SK-N-SH (cell line): ENCODE data around the gene AP5M1. TPM values are rescaled to one million over a fixed set of nuclear protein-coding genes. Genes with fewer than 3 reads are reported as not detected.

ENCODE experiments used
- CTCF ChIA-PET: fragments of 300-600, 350-600 bp; formaldehyde crosslinking; extraction: SDS; loops from one replicate; lab custom pipeline; 2021; lab: Yijun Ruan, JAX
- POLR2A ChIA-PET: fragments of 350-600 bp; sonication (Branson Sonifier 250); formaldehyde crosslinking; extraction: SDS; loops from one replicate; lab custom pipeline; 2020; ENCODE audit warnings: antibody characterized with exemption, inconsistent platforms; lab: Yijun Ruan, JAX
- DNase-seq: peaks from one replicate; pipeline ENCODE4 v3.0.0; 2012
- H2AFZ ChIP-seq: fragments of 200-600 bp; sonication (generic); 2 replicates; pipeline ENCODE4 v1.8.1; 2016; ENCODE audit warnings: antibody characterized with exemption, mild to moderate bottlenecking, low read depth
- H3F3A ChIP-seq: fragments of 200-600 bp; sonication (generic); replicated peaks from 2 replicates; pipeline ENCODE3; 2016; ENCODE audit warnings: antibody characterized with exemption, mild to moderate bottlenecking; ENCODE audit not compliant: insufficient read depth
- H3K27ac ChIP-seq, 2 experiments: fragments of 200-500 bp in 1 of 2; fragments of 200-600 bp in 1 of 2; sonication (Bioruptor generic) in 1 of 2; sonication (generic), shearing (Covaris generic) in 1 of 2; 2 replicates each; pipeline versions ENCODE4 v1.5.1 to v1.6.1; 2014 to 2016; ENCODE audit warnings: low read depth in 2 of 2, inconsistent platforms in 1 of 2, low read length in 1 of 2, mild to moderate bottlenecking in 1 of 2, mixed read lengths in 1 of 2
- H3K27me3 ChIP-seq: fragments of 200-600 bp; sonication (generic), shearing (Covaris generic); 2 replicates; pipeline ENCODE4 v1.6.1; 2016; ENCODE audit warnings: mixed run types; ENCODE audit not compliant: insufficient read depth
- H3K36me3 ChIP-seq, 2 experiments: fragments of 200-500 bp in 1 of 2; fragments of 200-600 bp in 1 of 2; sonication (Bioruptor generic) in 1 of 2; sonication (generic) in 1 of 2; replicated peaks in 1 of 2; 2 replicates each; pipeline versions ENCODE3 to v1.5.1; 2014 to 2016; ENCODE audit warnings: low read length in 1 of 2, mild to moderate bottlenecking in 1 of 2; ENCODE audit not compliant: insufficient read depth in 2 of 2, control insufficient read depth in 1 of 2
- H3K4me1 ChIP-seq, 2 experiments: fragments of 200-500 bp in 1 of 2; fragments of 200-600 bp in 1 of 2; sonication (Bioruptor generic) in 1 of 2; sonication (generic), shearing (Covaris generic) in 1 of 2; 2 replicates each; pipeline versions ENCODE4 v1.5.1 to v1.6.1; 2014 to 2016; ENCODE audit warnings: low read depth in 1 of 2, low read length in 1 of 2, mixed run types in 1 of 2; ENCODE audit not compliant: insufficient read depth in 2 of 2, control insufficient read depth in 1 of 2
- H3K4me2 ChIP-seq: fragments of 200-600 bp; sonication (generic), shearing (Covaris generic); 2 replicates; pipeline ENCODE4 v1.6.1; 2017; ENCODE audit warnings: mixed run types
- H3K4me3 ChIP-seq, 2 experiments: fragments of 200-500 bp in 1 of 2; fragments of 200-600 bp in 1 of 2; sonication (Bioruptor generic) in 1 of 2; sonication (generic), shearing (Covaris generic) in 1 of 2; 2 replicates each; pipeline versions ENCODE4 v1.5.1 to v1.8.1; 2014 to 2016; ENCODE audit warnings: low read depth in 2 of 2, inconsistent platforms in 1 of 2, low read length in 1 of 2, mild to moderate bottlenecking in 1 of 2, mixed read lengths in 1 of 2, moderate library complexity in 1 of 2
- H3K79me2 ChIP-seq: fragments of 200-600 bp; sonication (generic); 2 replicates; pipeline ENCODE4 v1.8.1; 2017; ENCODE audit warnings: mild to moderate bottlenecking; ENCODE audit not compliant: insufficient read depth
- H3K9ac ChIP-seq: fragments of 200-600 bp; sonication (generic); 2 replicates; pipeline ENCODE4 v1.6.1; 2017; ENCODE audit warnings: mixed run types
- H3K9me2 ChIP-seq: fragments of 200-600 bp; sonication (generic); 2 replicates; pipeline ENCODE4 v1.6.1; 2017; ENCODE audit warnings: mixed run types
- H3K9me3 ChIP-seq: fragments of 200-600 bp; sonication (generic); 2 replicates; pipeline ENCODE4 v1.6.1; 2017; ENCODE audit warnings: mixed run types, mild to moderate bottlenecking, moderate library complexity
- H4K20me1 ChIP-seq: fragments of 200-600 bp; sonication (generic); 2 replicates; pipeline ENCODE4 v1.6.1; 2017; ENCODE audit warnings: mild to moderate bottlenecking, mixed run types; ENCODE audit not compliant: insufficient read depth
- CHD2 ChIP-seq: fragments of 150-350 bp; IDR thresholded peaks from 2 replicates; pipeline ENCODE4 v1.6.1; 2018; ENCODE audit warnings: low read length; ENCODE audit not compliant: partially characterized antibody
- CTCF ChIP-seq: fragments of 200-600 bp; sonication (generic); IDR thresholded peaks from 2 replicates; pipeline ENCODE4 v1.6.1; 2017; ENCODE audit warnings: antibody characterized with exemption, mild to moderate bottlenecking, moderate library complexity
- EZH2phosphoT487 ChIP-seq: fragments of 200-600 bp; sonication (generic); IDR thresholded peaks from 2 replicates; pipeline ENCODE4 v1.6.1; 2017; ENCODE audit warnings: low read depth, mixed run types, mild to moderate bottlenecking, antibody characterized with exemption, moderate library complexity, borderline replicate concordance
- FOSL2 ChIP-seq: IDR thresholded peaks from 2 replicates; pipeline ENCODE4 v1.4.0; 2012; ENCODE audit warnings: low read depth, mild to moderate bottlenecking, moderate library complexity, borderline replicate concordance
- GABPA ChIP-seq: IDR thresholded peaks from 2 replicates; pipeline ENCODE4 v1.4.0; 2012; ENCODE audit warnings: low read depth, mild to moderate bottlenecking
- GATA2 ChIP-seq: sonication (generic); formaldehyde crosslinking; IDR thresholded peaks from 2 replicates; pipeline ENCODE4 v1.5.0; 2020; ENCODE audit warnings: mild to moderate bottlenecking, missing genetic modification reagents
- IRF3 ChIP-seq: fragments of 150-350 bp; IDR thresholded peaks from 2 replicates; pipeline ENCODE4 v1.6.1; 2016; ENCODE audit warnings: mild to moderate bottlenecking, low read depth, low read length
- PBX3 ChIP-seq: IDR thresholded peaks from 2 replicates; pipeline ENCODE4; 2012
- REST ChIP-seq: IDR thresholded peaks from 2 replicates; pipeline ENCODE4 v1.6.1; 2012; ENCODE audit warnings: mild to moderate bottlenecking, low read depth, low read length, moderate library complexity
- RFX5 ChIP-seq: IDR thresholded peaks from 2 replicates; pipeline ENCODE4 v1.6.1; 2012; ENCODE audit warnings: mild to moderate bottlenecking, improper control_type of control experiment, low read length
- RXRA ChIP-seq: IDR thresholded peaks from 2 replicates; pipeline ENCODE4 v1.4.0; 2012; ENCODE audit warnings: low read depth, mild to moderate bottlenecking, borderline replicate concordance
- SMC3 ChIP-seq: IDR thresholded peaks from 2 replicates; pipeline ENCODE4 v1.6.1; 2012; ENCODE audit warnings: low read depth, low read length, improper control_type of control experiment
- TAF1 ChIP-seq: IDR thresholded peaks from 2 replicates; pipeline ENCODE4 v1.6.1; 2012; ENCODE audit warnings: low read depth, mild to moderate bottlenecking, low read length, moderate library complexity, borderline replicate concordance
- TEAD4 ChIP-seq: IDR thresholded peaks from 2 replicates; pipeline ENCODE4 v1.4.0; 2012; ENCODE audit warnings: mild to moderate bottlenecking, borderline replicate concordance; ENCODE audit not compliant: insufficient read depth
- USF1 ChIP-seq: IDR thresholded peaks from 2 replicates; pipeline ENCODE4 v1.4.0; 2012; ENCODE audit warnings: low read depth, borderline replicate concordance
- USF2 ChIP-seq: fragments of 150-350 bp; IDR thresholded peaks from 2 replicates; pipeline ENCODE4 v1.6.1; 2017; ENCODE audit warnings: antibody characterized with exemption, low read length, low read depth, borderline replicate concordance
- WGBS: methylation state at CpG from one replicate; pipeline ENCODE4 v1.1.6; 2017; ENCODE audit warnings: low lambda C conversion rate; 5-methylcytosine and 5-hydroxymethylcytosine counted together
- polyA plus RNA-seq, 3 experiments: library from polyadenylated mRNA; depleted of rRNA; stranded (reverse); fragments of >200 nt; gene quantifications; 2 replicates each; pipeline ENCODE4 v1.2.3, GENCODE V29; 2012

AP5M1 gene
- polyA plus RNA-seq, 1 of the 3 experiments (the other 2 are of a cell fraction) = 13.1 TPM

DNA sequence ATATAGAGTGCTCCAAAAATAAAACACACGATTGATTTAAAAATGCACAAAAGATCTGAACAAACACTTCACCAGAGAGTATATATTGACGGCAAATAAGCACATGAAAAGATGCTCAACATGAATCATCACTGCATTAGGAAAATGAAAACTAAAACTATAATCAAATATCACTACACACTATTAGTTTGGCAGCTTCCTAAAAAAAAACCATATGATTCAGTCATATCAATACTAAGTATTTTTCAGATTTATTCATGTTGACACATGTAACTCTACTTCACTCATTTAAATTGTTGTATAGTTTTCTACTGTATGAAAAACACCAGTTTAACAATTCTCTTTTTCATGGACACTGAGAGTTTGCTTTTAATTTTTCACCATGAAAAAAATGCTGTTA is 41.7 kb upstream of the AP5M1 start:
- H3K27ac ChIP-seq = no peak overlapping the region
- WGBS = 95% methylated on average over 2 of the region's 2 CpGs

More for the DNA sequence above, 41.7 kb upstream of the AP5M1 start:
- ChIA-PET POLR2A (no interaction called here), CTCF (interaction anchor here (0.6 to 0.7 kb wide), 2 partner anchors 24 to 515 kb away, joined by 3 read pairs; no protein-coding TSS in a partner anchor)
- no peak overlapping the region for H3K4me3 ChIP-seq
- H3K27me3 ChIP-seq = no peaks in the 10 kb centered on the region
- no peaks in the 10 kb centered on the region for H3K9me2 ChIP-seq
- peaks cover 37 to 67% of the 10 kb centered on the region in 2 experiments for H3K36me3 ChIP-seq
- H3K9ac ChIP-seq = no peak overlapping the region
- no peaks in the 10 kb centered on the region for H3K9me3 ChIP-seq
- TF ChIP-seq GABPA (no peak), GATA2 (no peak), REST (no peak), CHD2 (no peak), USF2 (no peak), USF1 (no peak), IRF3 (no peak), TAF1 (no peak), RXRA (no peak), SMC3 (no peak), TEAD4 (no peak), FOSL2 (no peak), EZH2phosphoT487 (no peak), CTCF (no peak), RFX5 (no peak), PBX3 (no peak)
- no peak for DNase-seq
- H2AFZ ChIP-seq = no peak overlapping the region
- H4K20me1 ChIP-seq = no peaks in the 10 kb centered on the region; the same call in 1 of the 2 replicates
- 0 out of 4 replicates have a peak, but pooled peaks cover 0 to 9% of the 10 kb centered on the region in 2 experiments for H3K4me1 ChIP-seq
- H3K4me2 ChIP-seq = no peak overlapping the region
- peaks cover 5% of the 10 kb centered on the region; the same call in 1 of the 2 replicates for H3K79me2 ChIP-seq
- H3F3A ChIP-seq = peaks cover 6% of the 10 kb centered on the region
